OCI-LY1 (cell line): ENCODE data around the gene CTU1.

ENCODE experiments used
- H2AFZ ChIP-seq: fragments of 200-600 bp; sonication (generic), shearing (Covaris generic); 2 replicates; pipeline ENCODE4 v1.6.0; 2014; ENCODE audit warnings: antibody characterized with exemption, mild to moderate bottlenecking, low read length
- H3F3A ChIP-seq: fragments of 200-600 bp; sonication (generic), shearing (Covaris generic); 2 replicates; pipeline ENCODE4 v1.6.0; 2014; ENCODE audit warnings: mild to moderate bottlenecking, antibody characterized with exemption, low read length, moderate library complexity; ENCODE audit not compliant: insufficient read depth
- H3K27ac ChIP-seq: fragments of 200-600 bp; sonication (generic); 2 replicates; pipeline ENCODE4 v1.5.1; 2014; ENCODE audit warnings: low read length, mixed run types, mild to moderate bottlenecking, low read depth; ENCODE audit not compliant: poor library complexity, severe bottlenecking
- H3K27me3 ChIP-seq: fragments of 200-600 bp; sonication (generic); 2 replicates; pipeline ENCODE4 v1.6.0; 2014; ENCODE audit warnings: antibody characterized with exemption, mild to moderate bottlenecking, low read length, moderate library complexity; ENCODE audit not compliant: insufficient read depth
- H3K36me3 ChIP-seq: fragments of 200-600 bp; sonication (generic); 2 replicates; pipeline ENCODE4 v1.6.1; 2014; ENCODE audit warnings: mild to moderate bottlenecking, antibody characterized with exemption, low read length, moderate library complexity, mixed read lengths; ENCODE audit not compliant: insufficient read depth
- H3K4me1 ChIP-seq: fragments of 200-600 bp; sonication (generic); 2 replicates; pipeline ENCODE4 v1.5.1; 2014; ENCODE audit warnings: mild to moderate bottlenecking, low read length, moderate library complexity; ENCODE audit not compliant: insufficient read depth, severe bottlenecking
- H3K4me2 ChIP-seq: fragments of 200-600 bp; sonication (generic), shearing (Covaris generic); 2 replicates; pipeline ENCODE4 v1.6.1; 2014; ENCODE audit warnings: low read length
- H3K4me3 ChIP-seq: fragments of 200-600 bp; sonication (generic); 2 replicates; pipeline ENCODE4 v1.5.1; 2014; ENCODE audit warnings: low read length, low read depth, mild to moderate bottlenecking, mixed read lengths; ENCODE audit not compliant: poor library complexity, severe bottlenecking
- H3K79me2 ChIP-seq: fragments of 200-600 bp; shearing (Covaris generic); 2 replicates; pipeline ENCODE4 v1.6.1; 2016; ENCODE audit warnings: mixed run types, low read length, mixed read lengths; ENCODE audit not compliant: insufficient read depth
- H3K9ac ChIP-seq: fragments of 200-600 bp; sonication (generic), shearing (Covaris generic); 2 replicates; pipeline ENCODE4 v1.6.1; 2014; ENCODE audit warnings: mild to moderate bottlenecking, low read length, mixed read lengths
- H3K9me2 ChIP-seq: fragments of 200-600 bp; sonication (generic), shearing (Covaris generic); 2 replicates; pipeline ENCODE4 v1.6.1; 2014; ENCODE audit warnings: low read depth, mild to moderate bottlenecking, low read length, mixed read lengths
- H3K9me3 ChIP-seq: fragments of 200-600 bp; shearing (Covaris generic); 2 replicates; pipeline ENCODE4 v1.6.1; 2014; ENCODE audit warnings: low read length, mixed read lengths
- H4K20me1 ChIP-seq: fragments of 200-600 bp; sonication (generic), shearing (Covaris generic); 2 replicates; pipeline ENCODE4 v1.6.0; 2016; ENCODE audit warnings: mild to moderate bottlenecking, low read length; ENCODE audit not compliant: insufficient read depth
- CTCF ChIP-seq: fragments of 200-600 bp; sonication (generic), shearing (Covaris generic); IDR thresholded peaks from 2 replicates; pipeline ENCODE4 v1.5.1; 2017; ENCODE audit warnings: mild to moderate bottlenecking, antibody characterized with exemption, low read length, moderate library complexity, mixed read lengths
- EZH2 ChIP-seq: fragments of 200-600 bp; sonication (generic), shearing (Covaris generic); IDR thresholded peaks from 2 replicates; pipeline ENCODE4 v1.8.0; 2017; ENCODE audit warnings: borderline replicate concordance, mixed run types, mild to moderate bottlenecking, antibody characterized with exemption, low read length, moderate library complexity, mixed read lengths

CTU1 gene

DNA sequence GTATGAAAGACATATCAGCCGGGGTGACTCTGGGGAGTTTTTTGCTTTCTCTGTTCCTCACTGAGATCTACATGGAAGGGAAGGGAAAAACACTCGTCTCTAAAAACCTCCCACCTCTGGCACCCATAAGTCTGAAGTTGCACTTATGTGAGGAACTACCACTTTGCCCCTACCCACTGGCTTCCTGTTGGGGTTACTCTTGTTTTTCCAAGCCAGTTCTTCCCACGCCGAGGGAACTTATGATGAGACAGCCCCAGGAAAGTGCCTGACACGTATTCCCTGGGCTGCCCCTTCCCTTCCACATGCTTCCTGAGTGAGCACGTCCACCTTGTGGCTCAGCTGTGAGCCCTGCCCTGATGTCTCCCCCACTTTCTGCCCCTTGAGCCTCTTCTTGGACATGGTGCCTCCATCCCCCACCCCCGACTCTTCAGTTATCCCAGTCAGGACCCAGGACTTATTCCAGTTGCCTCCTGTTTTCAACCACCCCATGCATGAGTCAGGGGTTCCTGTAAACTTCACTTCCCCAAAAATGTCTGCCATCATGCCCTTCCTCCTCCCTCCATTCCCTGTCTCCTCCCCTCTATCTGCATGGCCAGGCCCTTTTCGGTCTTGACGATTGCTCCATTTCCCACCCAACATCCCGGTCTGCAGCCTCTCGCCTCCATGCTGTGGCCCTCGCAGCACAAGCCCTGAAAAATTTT is 28.8 kb upstream of the CTU1 start:
- no peak for TF ChIP-seq EZH2
- TF ChIP-seq CTCF, result no peak
- Histone ChIP-seq H3K27ac (no peak overlapping the region), H3K79me2 (no peaks in the 10 kb centered on the region), H3K27me3 (peaks cover 13% of the 10 kb centered on the region), H3K4me2 (no peak overlapping the region), H3K9me3 (no peaks in the 10 kb centered on the region), H3F3A (no peaks in the 10 kb centered on the region), H3K9me2 (no peaks in the 10 kb centered on the region), H3K4me3 (no peak overlapping the region), H3K9ac (no peak overlapping the region), H2AFZ (no peak overlapping the region), H3K4me1 (no peaks in the 10 kb centered on the region), H3K36me3 (no peaks in the 10 kb centered on the region), H4K20me1 (no peaks in the 10 kb centered on the region)

- no peak for TF ChIP-seq EZH2
- TF ChIP-seq CTCF, result no peak
- no peaks in the 10 kb centered on the region for H3K79me2 ChIP-seq
- no peak overlapping the region for H3K4me2 ChIP-seq
- no peaks in the 10 kb centered on the region for H3K4me1 ChIP-seq
- H3K27me3 ChIP-seq, result peaks cover 9% of the 10 kb centered on the region; the same call in 1 of the 2 replicates
- no peaks in the 10 kb centered on the region for H3F3A ChIP-seq
- H3K4me3 ChIP-seq, result no peak overlapping the region
- H3K9me3 ChIP-seq, result no peaks in the 10 kb centered on the region
- H3K9me2 ChIP-seq, result no peaks in the 10 kb centered on the region
- H4K20me1 ChIP-seq, result no peaks in the 10 kb centered on the region
- H2AFZ ChIP-seq, result no peak overlapping the region
- no peaks in the 10 kb centered on the region for H3K36me3 ChIP-seq
- no peak overlapping the region for H3K9ac ChIP-seq
- no peak overlapping the region for H3K27ac ChIP-seq
These were observed 28.0 kb upstream of the CTU1 start for GRCh38 chr19:51135986-51136762.

DNA sequence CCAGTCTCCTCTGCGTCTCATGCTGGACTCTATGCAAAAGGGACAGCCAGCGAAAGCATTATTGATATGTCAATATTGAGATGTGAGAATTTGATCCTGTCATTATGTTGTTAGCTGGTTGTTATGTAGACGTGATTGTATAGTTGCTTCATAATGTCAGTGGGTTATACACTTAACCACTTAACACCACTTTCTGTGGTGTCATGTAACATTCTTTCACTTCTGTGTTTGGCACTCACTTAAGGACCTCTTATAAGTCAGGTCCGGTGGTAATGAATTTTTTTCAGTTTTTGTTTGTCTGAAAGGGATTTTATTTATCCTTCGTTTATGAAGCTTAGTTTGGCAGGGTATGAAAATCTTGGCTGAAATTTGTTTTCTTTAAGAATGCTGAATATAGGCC is 26.8 kb upstream of the CTU1 start:
- Histone ChIP-seq H3K36me3 (no peaks in the 10 kb centered on the region), H2AFZ (no peak overlapping the region), H3K27me3 (peaks cover 9% of the 10 kb centered on the region; the same call in 1 of the 2 replicates), H3K9me2 (no peaks in the 10 kb centered on the region), H3K27ac (no peak overlapping the region), H3K9me3 (no peaks in the 10 kb centered on the region), H3K4me2 (no peak overlapping the region), H3K4me1 (no peaks in the 10 kb centered on the region), H3F3A (no peaks in the 10 kb centered on the region), H3K79me2 (no peaks in the 10 kb centered on the region), H3K9ac (no peak overlapping the region), H3K4me3 (no peak overlapping the region), H4K20me1 (no peaks in the 10 kb centered on the region)
- TF ChIP-seq CTCF, result no peak
- no peak for TF ChIP-seq EZH2
